H4 (cell line): ENCODE data around the gene EXD3. TPM values are rescaled to one million over a fixed set of nuclear protein-coding genes. Genes with fewer than 3 reads are reported as not detected.
"Not testable (repeated sequence)": the region's sequence is repeated elsewhere in the genome, so short reads cannot be mapped to it uniquely, and the experiment has no call there.

ENCODE experiments used
- DNase-seq: peaks from one replicate; pipeline ENCODE4 v3.0.0-alpha.2; 2015; ENCODE audit warnings: low spot score
- total RNA-seq: library from RNA; depleted of rRNA; stranded (reverse); fragments of >200 nt; shearing (Covaris generic); gene quantifications from 2 replicates; pipeline ENCODE4 v1.2.3, GENCODE V29; 2014

The EXD3 gene
- total RNA-seq, 1 experiment from 2014 or later = 2.8 TPM

DNA sequence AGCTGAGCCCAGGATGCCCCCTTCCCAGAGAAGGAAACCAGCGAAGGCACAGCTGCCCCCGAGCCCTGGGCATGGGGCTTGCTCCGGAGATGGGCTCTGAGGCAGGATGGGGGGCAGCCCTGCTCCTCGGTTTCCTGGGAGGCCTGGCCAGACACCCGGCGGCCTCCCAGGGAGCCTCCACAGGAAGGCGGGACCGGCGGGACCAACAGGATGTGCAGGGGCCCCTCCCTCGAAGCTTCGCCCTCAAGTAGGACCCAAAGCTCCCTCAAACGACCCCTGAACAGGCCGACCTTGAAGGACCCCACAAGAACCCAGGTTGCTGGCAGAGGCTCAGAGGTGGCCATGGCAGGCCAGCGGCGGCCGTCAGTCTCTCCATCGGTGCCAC is 11.7 kb downstream of the EXD3 start:
- no peak for DNase-seq

DNA sequence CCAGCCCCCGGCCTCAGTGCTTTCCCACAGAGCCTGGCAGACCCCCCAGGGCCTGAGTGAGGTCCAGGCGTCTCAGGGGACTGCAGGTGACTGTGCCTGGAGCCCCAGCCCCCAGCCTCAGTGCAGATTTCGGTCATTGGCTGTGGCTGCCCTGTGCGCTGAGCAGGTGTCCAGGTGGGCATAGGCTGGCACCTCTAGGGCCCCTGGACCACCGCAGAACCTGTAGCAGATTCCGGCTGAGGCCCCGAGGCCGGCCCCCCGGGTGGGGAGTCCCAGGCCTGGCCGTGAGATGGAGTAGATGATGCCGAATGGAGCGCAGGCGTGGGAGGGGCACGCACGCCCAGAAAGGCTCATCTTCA is 12.1 kb downstream of the EXD3 start:
- DNase-seq = no peak

DNA sequence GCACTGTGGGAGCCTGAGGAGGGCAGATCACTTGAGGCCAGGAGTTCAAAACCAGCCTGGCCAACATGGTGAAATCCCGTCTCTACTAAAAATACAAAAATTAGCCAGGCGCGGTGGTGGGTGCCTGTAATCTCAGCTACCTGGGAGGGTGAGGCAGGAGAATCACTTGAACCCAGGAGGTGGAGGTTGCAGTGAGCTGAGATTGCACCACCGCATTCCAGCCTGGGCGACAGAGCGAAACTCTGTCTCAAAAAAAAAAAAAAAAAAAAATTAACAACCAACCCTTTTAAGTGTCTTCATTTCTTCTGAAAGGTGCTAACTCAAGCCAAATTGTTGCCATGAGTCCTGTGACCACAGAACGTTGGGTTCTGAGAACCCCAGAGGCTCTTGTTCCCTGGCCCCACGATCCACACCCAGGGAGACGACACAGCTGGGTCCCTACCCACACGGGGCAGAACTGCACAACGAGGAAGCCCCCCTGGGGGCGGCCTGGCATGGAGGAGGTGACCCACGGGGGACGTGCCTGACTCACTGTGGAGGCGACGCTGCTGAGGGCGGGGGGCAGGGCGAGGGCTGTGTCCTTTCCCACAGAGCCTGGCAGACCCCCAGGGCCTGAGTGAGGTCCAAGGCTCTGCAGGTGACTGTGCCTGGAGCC is 12.6 kb downstream of the EXD3 start:
- not testable (repeated sequence) for DNase-seq

DNA sequence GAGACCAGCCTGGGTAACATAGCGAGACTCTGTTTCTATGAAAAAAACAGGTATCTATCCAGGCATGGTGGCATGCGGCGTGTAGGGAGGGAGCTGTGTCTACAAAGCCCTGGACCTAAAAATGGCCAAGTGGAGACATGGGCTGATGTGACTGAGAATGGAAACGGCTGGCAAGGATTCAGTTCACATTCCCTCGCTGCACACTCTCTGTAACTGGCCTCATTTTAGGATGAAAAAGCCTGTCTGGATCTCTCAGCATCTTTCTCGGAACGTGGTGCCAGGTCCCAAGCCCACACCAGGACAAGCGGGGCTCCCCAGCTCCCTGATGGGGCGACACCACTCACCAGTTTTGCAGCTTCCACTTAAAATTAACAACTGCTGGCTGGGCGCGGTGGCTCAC is 13.4 kb downstream of the EXD3 start:
- no peak for DNase-seq

DNA sequence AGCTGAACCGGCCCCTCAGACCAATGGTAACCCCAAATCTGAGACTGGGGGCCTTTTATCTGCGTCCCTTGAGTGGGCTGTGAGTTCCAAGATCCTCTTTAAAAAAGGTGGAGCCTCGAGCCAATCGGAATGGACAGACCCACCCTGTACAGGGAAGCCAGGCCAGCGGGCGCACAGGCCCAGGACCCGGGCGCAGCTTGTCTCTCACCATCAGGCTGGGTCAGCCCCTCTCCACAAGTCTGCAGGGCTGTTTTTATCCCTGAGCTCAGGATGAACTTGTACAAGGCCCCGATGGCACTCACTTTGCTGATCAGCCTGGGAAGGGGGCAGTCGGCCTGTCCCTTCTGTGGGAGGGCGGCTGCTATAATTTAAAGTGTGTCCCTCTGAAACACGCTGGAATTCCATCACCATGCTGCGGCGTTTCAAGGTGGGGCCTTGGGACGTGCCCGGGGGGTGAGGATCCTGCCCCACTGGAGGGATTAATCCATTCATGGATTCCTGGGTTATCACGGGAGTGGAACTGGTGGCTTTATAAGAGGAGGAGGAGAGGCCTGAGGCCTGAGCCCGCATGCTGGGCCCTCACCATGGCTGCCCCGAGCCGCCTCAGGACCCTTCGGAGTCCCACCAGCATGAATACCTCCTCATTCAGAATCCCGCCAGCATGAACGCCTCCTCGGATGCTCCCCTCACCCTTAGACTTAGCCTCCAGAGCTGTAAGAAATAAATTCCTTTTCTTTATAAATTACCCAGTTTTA is 14.1 kb downstream of the EXD3 start:
- DNase-seq = no peak

DNA sequence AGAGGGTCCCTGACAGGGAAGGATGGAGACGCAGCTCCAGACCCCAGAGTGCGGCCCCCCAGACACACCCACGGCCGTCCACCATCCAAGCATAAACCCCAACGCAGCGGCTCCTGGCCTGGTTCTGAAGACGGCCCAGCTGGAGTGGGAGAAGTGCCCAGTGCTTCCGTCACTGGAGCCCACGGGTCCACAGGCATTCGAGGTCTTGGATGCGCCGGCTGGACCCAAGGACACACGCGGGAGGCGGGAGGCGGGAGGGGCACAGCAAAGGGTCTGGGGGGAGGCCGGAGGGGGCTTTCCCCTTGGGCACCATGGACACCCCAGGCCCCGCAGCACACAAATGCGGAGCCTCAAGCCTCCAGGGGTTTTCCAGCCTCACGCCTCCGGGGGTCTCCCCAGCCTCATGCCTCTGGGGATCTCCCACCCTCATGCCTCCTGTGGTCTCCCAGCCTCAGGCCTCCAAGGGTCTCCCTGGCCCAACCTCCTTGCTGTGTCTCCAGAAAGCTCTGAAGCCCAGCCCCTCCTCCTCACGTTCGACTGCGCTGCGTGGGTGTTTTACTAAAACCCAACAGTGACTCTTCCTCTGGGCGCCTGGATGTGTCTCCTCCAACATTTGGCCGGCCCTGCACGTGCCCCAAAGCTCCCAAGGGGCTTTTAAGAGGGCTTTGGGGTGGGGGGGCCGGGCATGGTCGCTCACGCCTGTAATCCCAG is 15.2 kb downstream of the EXD3 start:
- DNase-seq = no peak

DNA sequence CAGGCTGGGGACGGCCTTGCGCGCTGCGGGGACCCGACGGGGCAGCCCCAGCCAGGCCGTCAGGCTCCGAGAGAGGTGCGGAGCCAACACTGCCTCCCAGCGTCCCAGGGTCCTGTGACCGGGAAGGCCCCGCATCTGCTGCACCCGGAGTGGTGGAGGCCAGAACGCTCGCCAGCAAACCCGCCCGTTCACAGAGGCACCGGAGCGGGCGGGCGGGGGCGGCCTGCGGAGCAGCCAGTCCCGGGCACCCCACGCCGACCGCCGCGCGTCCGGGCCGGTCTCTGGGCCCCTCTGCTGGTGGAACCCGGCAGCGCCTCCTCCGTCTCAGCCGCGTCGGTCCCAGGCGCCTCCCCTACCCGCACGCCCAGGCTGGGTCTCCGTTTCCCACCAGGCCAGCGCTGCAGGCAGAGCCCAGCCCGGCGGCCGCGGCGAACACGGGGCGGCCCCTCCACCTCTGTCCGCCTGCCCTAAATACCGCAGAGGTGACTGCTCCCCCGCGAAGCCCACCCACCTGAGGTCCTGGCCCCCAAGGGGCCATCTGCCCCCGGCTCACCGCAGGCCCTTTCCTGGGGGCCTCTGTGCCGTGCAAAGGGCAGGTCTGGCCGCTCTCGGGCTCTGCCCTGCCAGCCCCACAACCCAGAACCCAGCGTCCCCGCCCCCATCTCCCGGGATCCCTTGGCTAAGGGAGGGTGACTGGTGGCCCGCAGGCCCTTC is 15.9 kb downstream of the EXD3 start:
- no peak for DNase-seq

DNA sequence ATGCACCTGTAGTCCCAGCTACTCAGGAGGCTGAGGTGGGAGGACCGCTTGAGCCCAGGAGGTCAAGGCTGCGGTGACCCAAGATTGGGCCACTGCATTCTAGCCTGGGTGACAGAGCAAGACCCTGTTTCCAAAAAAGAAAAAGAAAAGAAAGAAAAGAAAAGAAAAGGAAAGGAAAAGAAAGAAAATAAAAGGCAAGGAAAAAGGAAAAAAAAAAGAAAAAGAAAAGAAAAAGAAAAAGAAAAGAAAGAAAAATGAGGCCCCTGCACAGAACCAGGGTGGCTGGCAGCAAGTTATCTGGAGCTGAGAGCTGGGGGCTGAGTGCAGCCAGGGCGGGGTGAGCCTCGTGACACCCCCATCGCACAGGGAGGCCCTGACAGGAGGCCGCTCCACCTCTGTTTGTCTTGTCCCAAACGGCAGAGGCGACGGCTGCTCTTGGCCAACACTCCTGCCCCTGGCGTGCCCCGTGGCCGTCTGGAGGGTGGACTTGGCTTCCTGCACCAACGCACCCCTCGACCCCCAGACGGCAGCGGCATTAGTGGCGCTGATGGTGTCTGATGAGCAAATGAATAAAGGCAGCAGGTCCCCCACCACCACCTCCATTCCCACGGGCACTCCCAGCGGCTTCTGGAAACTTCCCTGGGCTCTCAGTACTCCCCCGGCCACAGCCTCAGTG is 16.7 kb downstream of the EXD3 start:
- no peak for DNase-seq

DNA sequence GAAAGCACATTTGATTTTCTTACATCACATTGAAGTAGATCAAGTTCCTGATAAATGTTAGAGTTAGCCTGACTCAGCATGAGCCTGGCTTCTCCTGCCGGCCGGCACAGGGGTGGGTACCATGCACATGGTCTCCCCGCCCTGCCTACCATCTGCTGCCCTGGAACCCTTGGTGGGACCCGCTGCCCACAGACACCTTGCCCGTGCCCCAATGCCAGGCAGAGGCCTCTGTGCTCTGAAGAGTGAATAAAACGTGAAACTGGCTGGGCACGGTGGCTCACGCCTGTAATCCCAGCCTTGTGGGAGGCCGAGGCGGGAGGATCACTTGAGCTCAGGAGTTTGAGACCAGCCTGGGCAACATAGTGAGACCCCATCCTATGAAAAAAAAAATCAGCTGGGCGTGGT is 17.3 kb downstream of the EXD3 start:
- DNase-seq = no peak

DNA sequence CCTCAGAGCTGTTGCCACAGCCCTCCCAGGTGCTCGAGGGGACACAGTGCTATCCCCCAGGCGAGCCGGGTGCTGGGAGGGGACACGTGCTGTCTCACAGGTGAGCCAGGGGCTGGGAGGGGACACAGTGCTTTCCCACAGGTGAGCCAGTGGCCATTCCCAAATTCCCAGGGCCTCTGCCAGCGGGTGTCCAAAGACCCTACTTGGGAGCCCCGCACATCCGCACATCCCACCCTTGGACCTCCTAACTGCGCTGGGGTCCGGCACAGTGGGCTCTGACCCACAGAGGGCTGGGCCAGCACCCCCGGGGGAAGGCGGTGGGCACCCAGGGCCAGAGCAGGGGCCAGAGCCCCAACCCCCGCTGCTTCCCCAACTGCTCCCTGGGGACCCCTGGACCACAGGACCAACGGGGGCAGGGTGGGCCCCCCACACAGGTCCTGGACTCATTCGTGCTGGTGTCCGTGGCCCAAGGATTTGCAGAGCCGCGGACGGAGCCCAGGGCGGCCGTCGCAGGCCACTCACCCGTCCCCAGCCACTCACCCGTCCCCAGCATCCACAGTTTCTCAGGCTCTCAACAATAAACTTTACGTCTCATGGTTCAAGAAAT is 17.9 kb downstream of the EXD3 start:
- no peak for DNase-seq

DNA sequence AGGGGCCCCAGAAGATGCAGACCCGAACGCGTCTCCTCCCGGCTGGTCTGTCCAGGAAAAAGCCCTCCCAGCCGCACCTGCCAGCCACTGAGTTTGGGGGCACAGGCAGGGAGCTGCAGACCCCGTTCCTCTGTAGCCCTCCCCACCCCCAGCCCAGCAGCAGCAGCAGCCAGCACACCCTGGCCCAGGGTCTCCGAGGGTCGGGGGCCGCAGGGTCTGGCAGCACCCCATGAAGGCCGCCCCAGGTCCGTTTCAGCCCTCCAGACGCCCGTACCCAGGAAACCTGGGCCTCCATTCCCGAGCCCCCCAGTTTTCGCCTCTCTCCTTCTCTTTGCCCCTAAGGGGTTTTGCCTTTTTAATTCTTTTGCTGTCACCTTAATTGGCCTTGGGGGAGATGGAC is 19.7 kb downstream of the EXD3 start:
- DNase-seq = no peak

DNA sequence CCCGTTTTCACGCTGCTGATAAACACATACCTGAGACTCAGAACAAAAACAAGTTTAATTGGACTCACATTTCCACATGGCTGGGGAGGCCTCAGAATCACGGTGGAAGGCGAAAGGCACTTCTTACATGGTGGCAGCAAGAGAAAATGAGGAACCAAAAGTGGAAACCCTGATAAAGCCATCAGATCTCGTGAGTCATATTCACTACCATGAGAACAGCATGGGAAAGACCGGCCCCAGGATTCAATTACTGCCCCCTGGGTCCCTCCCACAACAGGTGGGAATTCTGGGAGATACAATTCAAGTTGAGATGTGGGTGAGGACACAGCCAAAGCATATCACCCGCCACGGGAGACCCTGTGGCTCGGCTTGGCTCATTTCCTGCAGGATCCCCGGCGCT is 20.2 kb downstream of the EXD3 start:
- DNase-seq = no peak

DNA sequence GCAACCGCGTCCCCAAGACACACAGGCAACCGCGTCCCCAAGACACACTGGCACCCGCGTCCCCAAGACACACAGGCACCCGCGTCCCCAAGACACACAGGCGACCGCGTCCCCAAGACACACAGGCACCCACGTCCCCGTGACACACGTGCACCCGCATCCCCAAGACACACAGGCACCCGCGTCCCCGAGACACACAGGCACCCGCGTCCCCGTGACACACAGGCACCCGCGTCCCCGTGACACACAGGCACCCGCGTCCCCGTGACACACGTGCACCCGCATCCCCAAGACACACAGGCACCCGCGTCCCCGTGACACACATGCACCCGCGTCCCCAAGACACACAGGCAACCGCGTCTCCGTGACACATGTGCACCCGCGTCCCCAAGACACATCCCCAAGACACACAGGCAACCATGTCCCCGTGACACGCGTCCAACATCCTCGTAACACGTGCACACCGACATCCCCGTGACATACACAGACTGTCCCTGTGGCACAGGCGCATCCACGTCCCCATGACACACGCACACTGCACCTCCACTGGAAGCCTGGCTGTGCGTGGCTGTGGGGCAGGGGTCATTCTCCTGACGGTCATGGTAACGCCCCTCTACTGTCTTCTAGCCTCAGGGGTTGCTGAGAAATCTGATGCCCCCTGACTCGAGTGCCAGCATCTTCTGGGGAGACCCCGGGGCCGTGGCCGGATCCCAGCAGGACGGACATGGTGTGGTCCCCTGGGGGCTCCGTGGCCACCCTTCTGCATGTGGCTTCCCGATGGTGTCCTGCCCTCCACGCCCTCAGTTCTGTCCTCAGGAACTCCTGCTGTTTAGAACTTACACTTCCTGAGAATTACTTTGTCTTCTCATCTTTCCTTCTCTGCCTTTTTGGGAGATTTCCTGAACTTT is 24.1 kb downstream of the EXD3 start:
- no peak for DNase-seq

DNA sequence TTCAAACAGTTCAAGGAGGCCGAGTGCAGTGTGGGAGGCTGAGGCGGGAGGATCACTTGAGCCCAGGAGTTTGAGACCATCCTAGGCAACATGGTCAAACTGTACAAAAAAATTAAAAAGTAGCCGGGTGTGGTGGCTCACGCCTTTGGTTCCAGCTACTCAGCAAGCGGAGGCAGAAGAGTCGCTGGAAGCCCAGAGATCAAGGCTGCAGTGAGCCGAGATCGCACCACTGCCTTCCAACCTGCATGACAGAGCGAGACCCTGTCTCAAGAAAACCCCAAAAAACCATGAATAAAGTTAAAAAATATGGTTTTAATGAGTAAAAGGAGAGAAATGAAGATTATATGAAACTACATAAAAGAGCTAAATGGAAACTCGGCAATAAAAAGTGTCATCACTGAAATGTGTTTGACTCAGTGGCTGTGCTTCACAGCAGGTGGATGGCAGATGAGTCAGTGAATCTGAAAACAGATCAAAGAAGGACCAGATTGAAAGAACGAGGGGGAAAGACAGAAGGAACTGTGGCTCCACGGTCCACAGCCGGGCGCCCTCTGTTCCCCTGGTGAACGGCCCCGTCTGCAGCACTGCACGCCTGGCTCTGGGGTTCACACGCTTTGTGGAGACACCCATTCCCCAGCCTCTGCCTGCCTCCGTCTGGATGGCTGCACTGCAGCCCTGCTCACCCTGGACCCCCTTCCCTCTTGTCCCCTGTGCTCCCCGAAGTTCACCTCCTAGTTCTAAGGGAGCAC is 25.1 kb downstream of the EXD3 start:
- no peak for DNase-seq

DNA sequence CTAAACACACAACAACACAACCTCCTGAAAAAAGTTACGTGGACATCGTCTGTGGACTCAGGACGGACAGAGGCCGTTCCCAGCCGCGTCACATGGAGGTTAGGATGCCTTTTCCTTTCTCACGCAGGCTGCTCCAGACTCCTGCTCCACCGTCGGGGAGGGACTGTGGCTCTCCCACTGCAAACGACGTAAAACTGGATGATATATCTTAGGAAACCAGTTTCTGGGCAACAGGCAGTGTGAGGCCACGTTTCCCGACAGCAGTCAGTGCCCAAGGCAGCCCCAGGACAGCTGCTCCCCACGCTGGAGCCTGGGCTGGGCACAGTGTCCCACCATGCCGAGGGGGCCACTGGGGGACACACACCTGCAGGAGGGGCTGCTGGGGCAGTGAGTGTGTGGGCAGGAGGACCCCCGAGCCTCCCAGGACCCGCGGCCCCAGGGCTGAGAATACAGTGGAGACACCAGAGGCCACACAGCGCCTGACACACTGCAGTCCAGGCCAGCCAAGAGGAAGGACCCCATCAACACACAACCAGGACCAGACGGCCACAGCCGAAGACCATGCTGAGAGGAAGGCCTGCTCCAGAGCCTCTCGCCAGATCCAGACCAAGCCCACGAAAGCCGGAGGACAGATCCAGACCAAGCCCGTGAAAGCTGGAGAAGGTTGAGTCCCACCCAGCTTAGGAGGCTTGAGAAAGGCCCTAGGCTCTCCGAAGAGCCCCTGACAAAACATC is 26.2 kb downstream of the EXD3 start:
- DNase-seq = no peak

DNA sequence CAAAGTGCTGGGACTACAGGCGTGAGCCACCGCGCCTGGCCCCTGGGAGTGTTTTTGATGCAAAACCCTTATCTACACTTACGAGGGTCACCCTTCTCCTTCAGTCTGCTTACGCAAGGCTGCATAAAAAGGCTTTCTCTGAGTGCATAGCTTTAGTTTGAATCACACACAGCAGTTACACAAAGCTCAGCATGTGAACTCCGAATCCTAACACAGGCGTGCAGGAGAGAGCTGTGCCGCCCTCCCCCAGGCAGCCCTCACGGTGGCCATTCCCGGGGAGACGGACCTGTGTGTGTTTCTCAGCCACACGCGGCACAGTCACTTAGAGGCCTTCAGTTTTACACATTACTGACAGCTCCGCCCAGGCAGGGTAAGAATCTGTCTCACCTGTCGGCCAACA is 26.7 kb downstream of the EXD3 start:
- DNase-seq = no peak

DNA sequence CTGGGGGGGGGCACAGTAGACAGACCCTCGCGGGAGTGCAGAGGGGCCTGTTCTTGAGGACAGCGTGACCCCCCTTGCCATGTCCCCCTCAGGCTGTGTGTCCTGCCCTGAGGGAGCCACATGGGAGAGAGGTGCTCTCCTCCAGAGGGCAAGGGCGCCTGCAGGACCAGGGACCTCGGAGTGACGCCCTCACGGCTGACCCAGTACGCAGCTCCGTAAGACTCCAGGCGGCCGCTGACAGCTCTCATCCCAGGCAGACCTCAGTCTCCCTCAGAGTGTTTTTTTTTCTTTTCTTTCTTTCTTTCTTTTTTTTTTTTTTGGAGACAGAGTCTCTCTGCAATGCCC is 27.3 kb downstream of the EXD3 start:
- DNase-seq = no peak

DNA sequence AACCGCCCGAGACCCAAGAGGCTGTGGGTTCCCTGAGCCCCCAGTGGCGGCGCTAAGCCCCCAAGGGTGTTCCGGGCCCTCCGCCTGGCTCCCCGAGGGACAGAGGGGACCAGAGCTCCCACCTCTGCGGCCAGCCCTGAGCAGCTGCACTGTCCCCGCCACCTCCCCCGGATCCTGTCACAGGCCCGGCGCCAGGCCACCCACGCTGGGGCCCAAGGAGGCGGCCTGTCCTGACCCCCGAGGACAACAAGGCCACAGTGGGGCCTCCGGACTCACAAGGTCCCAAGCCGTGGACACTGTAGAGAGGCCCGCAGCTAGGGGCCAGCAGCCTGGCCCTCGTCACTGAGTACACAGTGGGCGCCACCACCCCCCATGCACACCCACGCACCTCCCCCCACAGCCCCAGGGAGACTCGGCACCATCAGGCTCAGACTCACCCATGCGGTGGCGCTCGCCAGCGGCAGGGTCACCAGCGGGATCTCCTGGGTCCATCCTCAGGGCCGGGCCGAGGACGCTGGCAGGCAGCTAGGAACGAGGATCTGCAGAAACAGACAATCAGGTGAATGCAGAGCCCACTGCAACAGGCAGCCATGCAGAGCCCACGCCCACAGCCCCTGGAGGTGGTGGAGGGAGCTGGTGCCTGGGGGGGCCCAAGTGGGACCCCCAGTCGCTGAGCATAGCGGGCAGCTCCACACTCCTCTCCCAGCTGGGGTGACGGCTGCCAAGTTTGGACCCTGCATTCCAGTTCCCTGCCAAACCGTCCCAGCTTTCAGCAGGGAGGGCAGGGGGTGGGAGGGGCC is 27.9 kb downstream of the EXD3 start:
- no peak for DNase-seq
